ENCODE measurements around the gene FBXO42. TPM values are rescaled to one million over a fixed set of nuclear protein-coding genes. Genes with fewer than 3 reads are reported as not detected.

The FBXO42 gene
- total RNA-seq, 2 experiments from 2014 or later = 14.3 to 14.9 TPM

DNA sequence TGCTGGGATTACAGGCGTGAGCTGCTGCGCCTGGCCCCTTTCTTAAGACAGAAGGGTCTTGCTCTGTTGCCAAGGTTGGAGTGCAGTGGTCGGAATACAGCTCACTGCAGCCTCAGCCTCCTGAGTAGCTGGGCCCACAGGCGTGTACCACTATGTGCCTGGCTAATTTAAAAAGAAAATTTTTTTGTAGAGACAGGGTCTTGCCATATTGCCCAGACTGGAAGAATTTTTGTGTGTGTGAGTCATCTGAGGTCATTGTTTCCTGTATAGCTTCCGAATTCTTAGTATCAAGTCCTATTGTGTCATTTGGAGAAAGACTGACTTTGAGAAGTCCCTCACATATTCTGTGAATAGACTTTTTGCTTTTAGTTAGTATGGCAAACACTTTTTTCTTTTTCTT is 19.4 kb upstream of the FBXO42 start:
- DNase-seq (peak in 3 of 14 experiments; percentile 42 to 59 (median 52)), ATAC-seq (ENCODE audit: poor library complexity) (no peak)
- intact Hi-C loops (cut with DNase I, micrococcal nuclease) = no loop called here
- ChIA-PET CTCF (interaction anchor here (1.1 kb wide), 1 partner anchor 10 kb away, joined by 3 read pairs; no protein-coding TSS in a partner anchor), POLR2A (interaction anchor here (0.6 to 1.0 kb wide), 3 partner anchors 8 to 39 kb away, joined by 3 to 5 read pairs (median 3); partner anchors contain the start of gene FBXO42)
- Mint-ChIP-seq H3K4me1 (ENCODE audit: low read depth) (peaks cover 74% of the 10 kb centered on the region), H3K9me3 (no peaks in the 10 kb centered on the region), H3K4me3 (peak overlapping the region; percentile 68), H3K27me3 (no peaks in the 10 kb centered on the region), H3K36me3 (ENCODE audit: low read depth) (peaks cover 47% of the 10 kb centered on the region), H3K27ac (peak overlapping the region; percentile 73)
- Histone ChIP-seq H3K4me3 (ENCODE audit: low read length) (no peak overlapping the region), H3K9me3 (ENCODE audit: control insufficient read depth in 1 of 2, insufficient read depth in 1 of 2, low read length in 2 of 2) (no peaks in the 10 kb centered on the region), H3K27ac (ENCODE audit: low read depth in 1 of 2, low read length in 2 of 2) (no peak overlapping the region), H3K27me3 (ENCODE audit: control insufficient read depth in 1 of 2, insufficient read depth in 2 of 2, low read length in 2 of 2) (no peaks in the 10 kb centered on the region), H3K4me1 (ENCODE audit: insufficient read depth, low read length) (peaks cover 76% of the 10 kb centered on the region), H3K36me3 (ENCODE audit: insufficient read depth, low read length) (peaks cover 16% of the 10 kb centered on the region)
- TF ChIP-seq, protein P1, sequence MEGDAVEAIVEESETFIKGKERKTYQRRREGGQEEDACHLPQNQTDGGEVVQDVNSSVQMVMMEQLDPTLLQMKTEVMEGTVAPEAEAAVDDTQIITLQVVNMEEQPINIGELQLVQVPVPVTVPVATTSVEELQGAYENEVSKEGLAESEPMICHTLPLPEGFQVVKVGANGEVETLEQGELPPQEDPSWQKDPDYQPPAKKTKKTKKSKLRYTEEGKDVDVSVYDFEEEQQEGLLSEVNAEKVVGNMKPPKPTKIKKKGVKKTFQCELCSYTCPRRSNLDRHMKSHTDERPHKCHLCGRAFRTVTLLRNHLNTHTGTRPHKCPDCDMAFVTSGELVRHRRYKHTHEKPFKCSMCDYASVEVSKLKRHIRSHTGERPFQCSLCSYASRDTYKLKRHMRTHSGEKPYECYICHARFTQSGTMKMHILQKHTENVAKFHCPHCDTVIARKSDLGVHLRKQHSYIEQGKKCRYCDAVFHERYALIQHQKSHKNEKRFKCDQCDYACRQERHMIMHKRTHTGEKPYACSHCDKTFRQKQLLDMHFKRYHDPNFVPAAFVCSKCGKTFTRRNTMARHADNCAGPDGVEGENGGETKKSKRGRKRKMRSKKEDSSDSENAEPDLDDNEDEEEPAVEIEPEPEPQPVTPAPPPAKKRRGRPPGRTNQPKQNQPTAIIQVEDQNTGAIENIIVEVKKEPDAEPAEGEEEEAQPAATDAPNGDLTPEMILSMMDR (IDR thresholded peaks at IDR 0.05) = no peak

DNA sequence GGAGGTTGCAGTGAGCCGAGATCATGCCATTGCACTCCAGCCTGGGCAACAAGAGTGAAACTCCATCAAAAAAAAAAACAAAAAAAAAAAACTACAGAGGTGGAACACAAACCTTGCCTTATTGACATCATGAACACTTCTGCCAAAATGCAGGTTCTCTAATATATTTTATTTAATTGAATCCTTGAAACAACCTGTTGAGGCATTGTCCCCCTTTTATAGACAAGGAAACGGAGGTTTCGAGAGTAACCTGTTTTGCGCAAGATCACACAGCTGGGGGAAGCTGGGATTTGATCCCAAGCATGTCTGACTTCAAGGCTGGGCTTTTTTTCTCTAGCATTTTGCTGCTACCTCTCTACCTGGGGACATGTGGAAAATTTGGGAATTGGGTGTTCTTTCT is 17.5 kb upstream of the FBXO42 start:
- CTCF ChIA-PET = interaction anchor here (1.0 kb wide), 1 partner anchor 17 kb away, joined by 4 read pairs; the partner anchor contains the start of gene FBXO42
- H3K36me3 Mint-ChIP-seq (ENCODE audit: low read depth) = peaks cover 36% of the 10 kb centered on the region
- ATAC-seq (ENCODE audit: poor library complexity) (no peak), DNase-seq (no peak)
- Histone ChIP-seq H3K4me1 (ENCODE audit: insufficient read depth, low read length) (peaks cover 61% of the 10 kb centered on the region), H3K36me3 (ENCODE audit: insufficient read depth, low read length) (peaks cover 16% of the 10 kb centered on the region), H3K4me3 (ENCODE audit: low read length) (no peak overlapping the region), H3K27ac (ENCODE audit: low read depth in 1 of 2, low read length in 2 of 2) (no peak overlapping the region), H3K9me3 (ENCODE audit: control insufficient read depth in 1 of 2, insufficient read depth in 1 of 2, low read length in 2 of 2) (no peaks in the 10 kb centered on the region), H3K27me3 (ENCODE audit: control insufficient read depth in 1 of 2, insufficient read depth in 2 of 2, low read length in 2 of 2) (no peaks in the 10 kb centered on the region)
- intact Hi-C loops (cut with DNase I, micrococcal nuclease) = loop anchor here (5.0 to 10.0 kb wide), 4 partner anchors 125 to 843 kb away; partner anchors contain the start of genes CPLANE2 (in 1 of the 2), DNAJC16 (in 1 of the 2) and NBPF1 (in 1 of the 2)
- no peaks in the 10 kb centered on the region for H3K9me3 Mint-ChIP-seq
- no peaks in the 10 kb centered on the region for H3K27me3 Mint-ChIP-seq
- peaks cover 59% of the 10 kb centered on the region for H3K4me1 Mint-ChIP-seq (ENCODE audit: low read depth)
- H3K27ac Mint-ChIP-seq = no peak overlapping the region
- TF ChIP-seq, protein P1 (IDR thresholded peaks at IDR 0.05) = no peak
- POLR2A ChIA-PET = interaction anchor here (3.8 kb wide), 1 partner anchor 71 kb away, joined by 26 read pairs; the partner anchor contains the start of gene NECAP2
- H3K4me3 Mint-ChIP-seq = peak overlapping the region; percentile 98

DNA sequence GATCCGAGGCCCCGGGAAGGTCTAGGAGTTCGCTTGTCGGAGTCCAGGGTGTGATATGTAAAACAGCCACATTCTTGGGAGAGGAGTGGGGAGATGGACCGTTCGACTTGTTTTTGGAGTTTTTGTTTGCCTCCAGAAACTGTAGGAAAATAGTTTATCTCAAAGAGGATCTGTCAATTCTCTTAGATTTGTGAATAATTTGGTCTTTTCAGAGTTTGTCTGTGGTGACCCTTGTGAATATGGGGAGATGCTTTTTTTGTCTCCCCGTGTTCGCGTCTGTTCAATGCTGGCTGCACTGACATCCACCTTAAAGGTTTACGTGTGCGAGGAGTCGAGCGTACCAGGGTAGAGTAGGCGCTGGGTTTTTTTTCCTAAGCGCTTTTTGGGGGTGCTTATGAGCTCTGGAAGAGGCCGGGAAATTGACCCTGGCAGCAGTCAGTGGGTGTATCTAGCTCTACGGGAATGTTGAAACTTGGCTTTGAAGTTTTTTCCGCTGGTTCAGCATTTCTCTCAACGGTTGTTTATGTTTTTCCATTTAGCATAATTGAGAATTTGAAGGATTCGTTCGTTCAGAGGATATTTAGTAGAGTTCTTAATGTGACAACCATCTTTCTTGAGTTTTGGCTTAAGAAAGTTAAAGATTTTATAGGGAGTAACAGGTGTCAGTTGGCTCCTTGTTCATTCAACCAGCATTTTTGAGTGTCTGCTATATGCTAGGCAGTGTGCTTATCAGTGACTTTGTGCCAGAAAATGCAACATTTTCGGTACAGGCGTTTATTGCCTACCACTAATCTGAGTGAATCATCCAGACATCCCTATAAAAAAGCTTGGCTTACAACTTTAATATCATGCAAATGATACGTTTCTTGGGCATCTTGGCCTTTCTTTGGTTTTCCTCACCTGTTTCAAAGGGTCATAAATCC is 15.9 kb upstream of the FBXO42 start:
- intact Hi-C loops (cut with DNase I, micrococcal nuclease) = loop anchor here (1.0 to 10.0 kb wide), 8 partner anchors 16 to 841 kb away; partner anchors contain the start of genes CPLANE2 (in 2 of the 2), NECAP2 (in 2 of the 2), DNAJC16 (in 1 of the 2) and FBXO42 (in 1 of the 2)
- H3K36me3 Mint-ChIP-seq (ENCODE audit: low read depth) = peaks cover 27% of the 10 kb centered on the region
- Histone ChIP-seq H3K4me3 (ENCODE audit: low read length) (peak overlapping the region; percentile 100), H3K36me3 (ENCODE audit: insufficient read depth, low read length) (peaks cover 8% of the 10 kb centered on the region), H3K27ac (ENCODE audit: low read depth in 1 of 2, low read length in 2 of 2) (peak overlapping the region; percentile 99 to 100), H3K4me1 (ENCODE audit: insufficient read depth, low read length) (peaks cover 50% of the 10 kb centered on the region), H3K27me3 (ENCODE audit: control insufficient read depth in 1 of 2, insufficient read depth in 2 of 2, low read length in 2 of 2) (no peaks in the 10 kb centered on the region), H3K9me3 (ENCODE audit: control insufficient read depth in 1 of 2, insufficient read depth in 1 of 2, low read length in 2 of 2) (no peaks in the 10 kb centered on the region)
- no peaks in the 10 kb centered on the region for H3K9me3 Mint-ChIP-seq
- ChIA-PET POLR2A (interaction anchor here (1.0 to 3.8 kb wide), 11 partner anchors 11 to 245 kb away, joined by 3 to 37 read pairs (median 5); partner anchors contain the start of genes FBXO42, NBPF1 and NECAP2), CTCF (interaction anchor here (0.8 to 2.1 kb wide), 2 partner anchors 16 to 72 kb away, joined by 3 to 6 read pairs; partner anchors contain the start of genes FBXO42 and NECAP2)
- peak in 2 of 14 experiments; percentile 43 to 49 for DNase-seq
- ATAC-seq (ENCODE audit: poor library complexity) = no peak
- TF ChIP-seq, protein P1 (IDR thresholded peaks at IDR 0.05) = no peak
- peak overlapping the region; percentile 99 for H3K27ac Mint-ChIP-seq
- no peaks in the 10 kb centered on the region for H3K27me3 Mint-ChIP-seq
- H3K4me3 Mint-ChIP-seq = peak overlapping the region; percentile 98
- peaks cover 53% of the 10 kb centered on the region for H3K4me1 Mint-ChIP-seq (ENCODE audit: low read depth)

Data from CD4-positive, alpha-beta T cell (primary cell).